Kidney tubule cell (primary cell): Measurements from ENCODE around the gene KLF6.
"Not testable (repeated sequence)": the region's sequence is repeated elsewhere in the genome, so short reads cannot be mapped to it uniquely, and the experiment has no call there.

Experiments used
- DNase-seq: peaks from one replicate; pipeline ENCODE4 v3.0.0-alpha.2; 2018; ENCODE audit warnings: low spot score

KLF6 gene

DNA sequence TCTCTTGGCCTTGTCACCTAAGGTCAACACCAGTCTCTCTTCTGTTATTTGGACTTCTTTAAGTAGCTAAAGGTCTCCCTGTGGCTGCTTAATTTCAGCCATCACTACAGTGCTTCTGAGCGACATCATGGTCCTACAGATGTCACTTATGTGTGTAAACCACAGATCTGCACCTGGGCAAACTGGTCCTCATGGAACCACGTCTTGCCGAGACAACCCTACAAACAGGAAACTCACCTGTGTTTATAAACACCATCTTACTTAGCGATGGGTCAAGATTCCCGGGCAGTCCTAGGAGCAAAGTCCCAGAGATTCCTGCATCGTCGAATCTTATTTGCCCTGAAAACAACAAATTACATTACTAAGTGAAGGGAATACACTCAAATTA lies 27.8 kb downstream of the KLF6 start:
- no peak for DNase-seq

GRCh38 chr10:3756360-3756740 lies 28.7 kb downstream of the KLF6 start:
- DNase-seq, result no peak

DNA sequence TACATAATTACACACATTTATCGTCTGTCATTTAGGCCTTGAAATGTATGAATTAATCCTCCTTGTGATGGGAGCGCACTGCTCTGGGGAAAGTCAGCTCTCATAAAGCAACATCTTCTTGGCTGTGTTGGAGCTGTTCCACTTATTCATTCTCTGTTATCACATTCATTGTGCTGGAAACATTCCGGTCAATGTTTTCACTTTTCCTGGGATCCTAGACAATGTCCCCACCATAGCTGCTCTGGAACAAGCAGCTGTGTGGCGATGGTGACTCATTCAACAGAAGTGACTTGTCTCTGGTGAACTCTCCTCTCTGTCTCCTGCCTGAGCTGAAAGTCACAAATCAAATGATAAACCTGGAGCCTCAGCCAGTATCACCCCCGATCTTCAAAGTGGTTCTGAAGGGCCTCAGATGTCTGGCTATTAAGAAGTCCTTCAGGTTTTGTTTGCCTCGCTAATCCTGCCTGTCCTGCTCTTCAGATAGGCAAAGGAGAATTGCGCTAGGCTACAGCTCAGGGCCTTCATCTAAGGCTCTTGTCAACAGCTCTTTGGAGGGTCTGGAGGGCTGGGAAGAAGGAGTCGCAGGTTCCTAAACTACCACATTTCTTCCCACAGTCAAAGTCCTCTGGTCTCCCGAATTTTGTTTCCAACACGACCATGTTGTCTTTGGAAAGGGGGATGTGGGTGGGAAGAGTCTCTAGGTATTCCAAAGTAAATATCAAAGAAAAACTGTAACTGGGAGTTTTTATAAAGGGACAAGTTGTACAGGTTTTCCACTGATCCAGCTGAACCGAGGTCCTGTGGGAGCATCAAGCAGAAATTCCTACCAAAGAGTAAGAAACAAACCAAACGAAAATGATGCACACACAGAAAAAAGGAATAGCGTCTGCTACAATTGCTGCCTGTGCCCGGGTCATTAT lies 29.3 kb downstream of the KLF6 start:
- DNase-seq, result peak; percentile 80

DNA sequence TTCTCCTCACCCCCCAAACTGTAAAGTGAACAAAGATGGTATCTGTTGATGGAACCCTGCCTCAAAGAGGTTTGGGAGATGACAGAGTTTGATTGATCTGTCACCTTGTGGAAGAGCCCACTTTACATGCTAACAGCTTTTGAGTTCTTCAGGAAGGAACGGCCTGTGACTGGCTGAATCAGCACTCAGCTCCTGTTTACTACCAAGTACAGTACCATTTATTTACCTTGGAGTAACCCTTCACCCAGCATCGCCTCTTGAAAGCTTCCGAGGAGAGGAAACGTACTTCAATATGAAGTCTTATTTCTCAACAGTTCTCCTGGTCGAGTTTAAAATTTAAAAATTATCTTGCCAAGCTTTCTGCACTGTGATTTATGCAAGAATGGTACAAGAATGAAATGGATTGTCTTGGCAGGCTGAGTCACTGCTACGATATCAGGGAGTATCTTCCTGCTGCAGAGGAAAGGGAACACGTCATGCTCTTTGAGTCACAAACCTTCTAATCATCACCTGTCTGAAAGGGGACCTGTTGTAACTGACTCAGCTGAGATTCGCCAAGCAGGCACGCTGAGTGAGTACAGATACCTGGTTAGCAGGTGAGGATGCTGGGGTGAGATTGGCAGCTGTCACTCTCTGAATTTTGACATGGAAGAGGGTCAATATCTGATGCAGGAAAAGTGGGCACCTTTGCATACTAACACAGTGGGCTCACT lies 30.1 kb downstream of the KLF6 start:
- peak; percentile 97 for DNase-seq

DNA sequence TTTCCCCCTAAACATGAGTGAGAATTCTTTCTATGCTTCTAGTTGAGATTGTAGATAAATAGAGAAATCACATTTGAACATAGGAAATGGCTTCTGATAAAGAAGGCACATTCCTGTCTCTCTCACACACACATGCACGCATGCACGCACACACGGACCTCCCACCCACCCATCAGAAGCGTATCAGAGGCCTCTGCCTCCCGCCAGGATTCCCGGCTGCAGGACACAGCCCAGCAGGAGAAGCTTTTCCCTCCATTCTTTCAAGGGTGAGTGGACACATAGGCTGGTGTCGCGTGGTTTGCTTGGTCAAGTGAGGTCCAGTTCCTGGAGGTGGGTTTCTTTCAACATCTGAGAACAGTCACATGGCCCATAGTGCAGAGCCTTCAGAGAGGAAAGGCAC lies 34.2 kb downstream of the KLF6 start:
- no peak for DNase-seq

- peak; percentile 49 for DNase-seq
Observed at GRCh38 chr10:3750006-3750816, 34.8 kb downstream of the KLF6 start.

GRCh38 chr10:3749600-3749999 lies 35.4 kb downstream of the KLF6 start:
- peak; percentile 61 for DNase-seq

DNA sequence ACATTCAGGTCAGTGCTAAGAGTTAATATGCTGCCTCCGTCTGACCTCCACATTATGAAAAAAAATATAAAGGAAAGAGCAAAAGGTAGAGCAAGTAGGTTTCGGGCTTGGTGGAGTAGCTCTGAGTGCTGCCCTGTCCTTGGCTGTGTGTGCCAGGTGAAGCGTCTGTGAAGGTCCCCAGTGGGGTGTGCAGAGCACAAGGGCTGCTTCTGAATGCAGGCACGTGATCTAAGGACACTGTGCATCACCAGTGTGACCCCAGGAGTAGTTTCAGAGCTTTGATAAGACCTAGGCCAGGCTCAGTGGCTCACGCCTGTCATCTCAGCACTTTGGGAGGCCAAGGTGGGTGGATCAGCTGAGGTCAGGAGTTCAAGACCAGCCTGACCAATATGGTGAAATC lies 36.0 kb downstream of the KLF6 start:
- DNase-seq, result no peak

DNA sequence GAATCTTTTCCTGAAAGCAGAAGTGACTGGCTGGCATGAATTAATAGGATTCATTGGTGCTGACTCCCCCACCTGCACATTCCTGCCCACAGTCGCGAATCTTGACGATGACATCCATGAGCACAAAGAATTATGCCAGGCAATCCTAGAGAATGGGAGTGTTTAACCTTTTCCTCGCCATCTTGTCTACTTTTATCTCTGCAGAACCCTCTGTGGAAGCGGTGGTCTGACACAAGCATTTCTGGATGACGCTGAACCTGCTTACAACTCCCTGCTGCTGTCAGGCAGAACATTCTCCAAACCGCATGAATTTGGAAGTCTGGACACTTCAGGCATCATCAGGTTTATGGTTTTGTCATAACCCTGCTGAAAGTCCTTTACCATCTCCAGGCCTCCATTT lies 36.5 kb downstream of the KLF6 start:
- DNase-seq, result peak; percentile 54

DNA sequence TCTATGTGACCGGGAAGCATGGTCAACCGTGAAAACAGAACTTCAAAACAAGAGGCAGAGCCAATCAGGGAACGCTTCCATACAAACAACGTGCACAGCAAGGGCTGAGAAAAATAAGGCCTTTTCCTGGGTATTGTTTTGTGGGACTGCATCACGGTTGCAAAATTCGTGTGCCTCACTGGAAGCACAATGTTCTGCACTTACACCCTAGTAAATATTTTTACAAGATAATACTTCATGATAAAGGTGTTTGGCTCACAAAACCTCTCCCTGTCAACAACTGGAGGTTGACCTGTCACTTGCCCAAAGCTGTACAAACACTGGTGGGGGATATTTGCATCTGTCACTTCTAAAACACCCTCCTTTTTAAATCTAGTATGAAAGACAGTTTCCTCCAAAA lies 37.0 kb downstream of the KLF6 start:
- DNase-seq, result no peak

GRCh38 chr10:3747248-3747960 lies 37.6 kb downstream of the KLF6 start:
- DNase-seq, result no peak

GRCh38 chr10:3746634-3747033 lies 38.4 kb downstream of the KLF6 start:
- no peak for DNase-seq

DNA sequence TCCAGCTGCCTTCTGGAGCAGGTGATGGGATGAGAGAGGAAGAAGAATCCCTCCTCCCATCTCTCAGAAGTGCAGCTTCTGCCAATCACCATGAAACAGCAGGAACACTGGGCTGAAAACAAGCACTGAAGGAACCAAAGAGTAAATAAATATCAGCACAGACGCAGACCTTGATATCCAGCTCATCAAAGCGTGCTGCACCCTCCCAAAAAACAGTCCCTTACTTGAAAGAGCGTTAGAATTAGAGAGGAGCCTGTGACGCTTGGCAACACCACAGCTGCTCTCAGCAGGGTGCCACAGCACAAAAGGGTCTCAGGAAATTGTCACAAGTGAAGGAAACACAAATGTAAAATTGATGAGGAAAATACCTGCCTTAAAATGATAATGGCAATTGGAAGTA lies 39.5 kb downstream of the KLF6 start:
- DNase-seq, result no peak

GRCh38 chr10:3741688-3742461 lies 43.1 kb downstream of the KLF6 start:
- no peak for DNase-seq

DNA sequence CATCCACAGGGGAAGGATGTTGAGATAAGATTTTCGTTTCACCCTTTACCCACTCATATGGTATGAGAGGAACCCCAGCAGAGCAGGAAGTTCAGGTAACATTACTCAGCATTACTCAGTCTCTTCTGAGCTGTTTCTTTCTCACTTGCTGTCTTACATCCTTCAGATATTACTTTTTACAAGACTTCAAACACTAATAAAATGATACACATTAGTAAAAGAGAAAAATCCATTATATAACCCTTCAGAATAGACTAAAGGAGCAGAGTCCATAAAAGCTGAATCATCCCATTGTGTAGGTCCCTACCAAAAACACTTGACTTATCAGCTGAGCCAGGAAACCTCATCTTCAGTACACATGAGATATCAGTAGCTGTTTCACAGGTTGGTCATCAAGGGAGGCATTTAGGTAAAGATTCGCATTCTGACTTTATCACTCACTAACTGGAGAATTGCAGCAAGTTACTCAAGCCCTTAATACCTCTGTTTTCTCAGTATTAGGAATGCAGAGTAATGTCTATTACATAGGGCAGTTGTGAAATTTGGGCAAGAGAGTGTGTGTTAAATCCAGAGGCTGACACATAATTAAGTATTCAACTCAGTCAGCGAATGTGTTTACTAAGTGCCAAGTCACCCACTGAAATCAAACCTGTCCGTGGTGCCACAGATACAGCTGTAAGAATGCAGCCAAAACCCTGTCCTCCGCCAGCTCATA lies 44.7 kb downstream of the KLF6 start:
- peak; percentile 99 for DNase-seq

- peak; percentile 29 for DNase-seq
Observed at GRCh38 chr10:3738855-3739350, 46.1 kb downstream of the KLF6 start.

GRCh38 chr10:3737864-3738263 lies 47.1 kb downstream of the KLF6 start:
- no peak for DNase-seq

GRCh38 chr10:3735175-3735574 lies 49.8 kb downstream of the KLF6 start:
- no peak for DNase-seq

GRCh38 chr10:3734111-3734510 lies 50.9 kb downstream of the KLF6 start:
- DNase-seq, result no peak

DNA sequence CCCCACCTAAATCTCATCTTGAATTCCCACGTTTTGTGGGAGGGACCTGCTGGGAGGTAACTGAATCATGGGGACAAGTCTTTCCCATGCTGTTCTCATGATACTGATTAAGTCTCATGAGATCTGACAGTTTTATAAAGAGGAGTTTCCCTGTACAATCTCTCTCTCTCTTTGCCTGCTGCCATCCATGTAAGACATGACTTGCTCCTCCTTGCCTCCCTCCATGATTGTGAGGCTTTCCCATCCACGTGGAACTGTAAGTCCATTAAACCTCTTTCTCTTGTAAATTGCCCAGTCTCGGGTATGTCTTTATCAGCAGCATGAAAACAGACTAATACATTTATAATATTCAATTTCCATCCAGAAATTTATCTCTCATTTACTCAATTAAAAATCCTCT lies 52.8 kb downstream of the KLF6 start:
- not testable (repeated sequence) for DNase-seq
